Measurements from ENCODE around the gene TIMP4.

GRCh38 chr3:12177126-12177525 is 18.4 kb upstream of the TIMP4 start:
- TF ChIP-seq EP300 (IDR thresholded peaks at IDR 0.05) (no peak), CTCF (IDR thresholded peaks at IDR 0.05) (no peak)

Data from suprapubic skin (tissue), 3 donors.